Neural crest cell (in vitro differentiated cells): ENCODE results near the gene PPP2CA. TPM values are rescaled to one million over a fixed set of nuclear protein-coding genes. Genes with fewer than 3 reads are reported as not detected.

ENCODE experiments used
- DNase-seq: peaks from one replicate; pipeline ENCODE4 v3.0.0; 2021; ENCODE audit warnings: low read depth, mixed read lengths, low spot score
- H3K27ac Mint-ChIP-seq: one replicate; pipeline ENCODE4 v1.8.0; 2021; ENCODE audit warnings: mild to moderate bottlenecking, mixed read lengths; ENCODE audit not compliant: unreplicated experiment
- H3K27me3 Mint-ChIP-seq: 2 replicates; pipeline ENCODE4 v1.8.0; 2021; ENCODE audit warnings: low read depth, mild to moderate bottlenecking, mixed read lengths
- H3K36me3 Mint-ChIP-seq: 2 replicates; pipeline ENCODE4 v1.8.0; 2021; ENCODE audit warnings: low read depth, mild to moderate bottlenecking, mixed read lengths
- H3K4me1 Mint-ChIP-seq: 2 replicates; pipeline ENCODE4 v1.8.0; 2021; ENCODE audit warnings: mixed read lengths
- H3K4me3 Mint-ChIP-seq: one replicate; pipeline ENCODE4 v1.8.0; 2021; ENCODE audit warnings: mild to moderate bottlenecking, mixed read lengths
- H3K9me3 Mint-ChIP-seq: 2 replicates; pipeline ENCODE4 v1.8.0; 2021; ENCODE audit warnings: mixed read lengths
- CTCF ChIP-seq: fragments of 200-600 bp; sonication (generic); conservative IDR thresholded peaks from 2 replicates; pipeline ENCODE4 v1.5.0; 2021; ENCODE audit warnings: antibody characterized with exemption, mild to moderate bottlenecking
- microRNA-seq: library from miRNA; unstranded; fragments of <30 nt; microRNA quantifications from one replicate; pipeline ENCODE4, GENCODE V29; 2020
- total RNA-seq: library from RNA; stranded (reverse); gene quantifications from 2 replicates; pipeline ENCODE4 v1.2.1, GENCODE V29; 2021

The PPP2CA gene
- total RNA-seq, 1 donor from 2014 or later, result 212 TPM

DNA sequence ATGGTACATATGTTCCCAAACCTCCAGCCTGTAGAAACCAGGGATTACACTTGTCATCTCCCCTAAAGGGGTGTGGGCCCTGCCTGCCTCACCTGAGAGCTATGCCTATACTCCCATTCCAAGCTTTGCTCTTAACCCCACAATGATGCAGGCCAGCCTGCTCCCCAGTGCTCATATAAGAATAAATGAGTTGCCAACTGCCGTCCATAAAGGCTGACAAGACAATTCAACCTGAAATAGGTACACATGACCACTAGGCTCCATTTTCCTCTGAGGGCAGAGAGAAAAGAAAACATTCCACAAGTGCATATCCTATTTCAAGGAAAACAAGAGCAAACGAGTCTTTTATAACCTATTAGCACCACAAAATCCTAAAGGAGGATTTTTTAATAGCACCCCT lies 77.6 kb downstream of the PPP2CA start:
- H3K9me3 Mint-ChIP-seq, result no peaks in the 10 kb centered on the region
- TF ChIP-seq CTCF, result no peak
- DNase-seq, result no peak
- H3K27ac Mint-ChIP-seq, result no peak overlapping the region
- H3K27me3 Mint-ChIP-seq, result no peaks in the 10 kb centered on the region
- no peak overlapping the region for H3K4me3 Mint-ChIP-seq
- peaks cover 21% of the 10 kb centered on the region for H3K4me1 Mint-ChIP-seq
- peaks cover 2% of the 10 kb centered on the region for H3K36me3 Mint-ChIP-seq

GRCh38 chr5:134146651-134147518 lies 79.0 kb downstream of the PPP2CA start:
- Mint-ChIP-seq H3K9me3 (no peaks in the 10 kb centered on the region), H3K36me3 (peaks cover 2% of the 10 kb centered on the region), H3K27me3 (no peaks in the 10 kb centered on the region), H3K4me1 (peaks cover 21% of the 10 kb centered on the region), H3K4me3 (no peak overlapping the region), H3K27ac (peak overlapping the region; percentile 93)
- TF ChIP-seq CTCF, result no peak
- no peak for DNase-seq

GRCh38 chr5:134145779-134146581 lies 79.9 kb downstream of the PPP2CA start:
- H3K36me3 Mint-ChIP-seq, result no peaks in the 10 kb centered on the region
- DNase-seq, result peak; percentile 87
- H3K4me3 Mint-ChIP-seq, result peak overlapping the region; percentile 15
- H3K9me3 Mint-ChIP-seq, result no peaks in the 10 kb centered on the region
- peaks cover 21% of the 10 kb centered on the region for H3K4me1 Mint-ChIP-seq
- H3K27ac Mint-ChIP-seq, result no peak overlapping the region
- peak; percentile 86 for TF ChIP-seq CTCF
- no peaks in the 10 kb centered on the region for H3K27me3 Mint-ChIP-seq

DNA sequence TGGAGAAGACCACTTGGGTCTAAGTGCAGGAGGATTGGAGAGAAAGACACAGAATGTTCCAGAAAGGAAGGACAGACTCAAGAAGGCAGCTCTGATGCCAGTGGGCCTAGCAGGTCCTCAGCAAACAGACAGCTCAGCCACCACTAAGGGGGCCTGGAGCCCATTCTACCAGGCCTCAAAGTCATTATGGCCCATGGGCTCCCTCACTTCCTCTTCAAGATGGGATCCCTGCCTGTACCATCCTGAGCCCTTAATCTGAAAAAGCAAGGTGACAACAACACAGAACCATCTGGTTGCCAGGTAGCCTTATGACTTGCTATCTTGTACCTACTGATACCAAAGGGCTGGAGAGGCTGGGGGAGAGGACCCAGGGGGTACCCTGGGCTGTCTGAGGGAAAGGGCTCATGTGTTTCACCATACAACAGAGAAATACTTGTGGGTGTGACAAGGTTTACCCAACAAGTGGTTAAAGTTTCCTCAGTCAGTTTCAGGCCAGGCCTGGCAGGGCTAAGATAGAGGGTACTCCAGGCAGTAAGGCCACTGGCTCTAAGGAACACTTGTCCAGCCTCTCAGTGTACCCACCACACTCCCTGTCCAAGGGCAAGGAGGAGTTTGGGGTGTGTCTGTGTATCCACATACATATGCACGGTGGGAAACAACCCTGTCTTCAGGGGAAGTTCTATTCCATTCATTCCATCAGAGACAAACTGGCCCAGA lies 80.7 kb downstream of the PPP2CA start:
- no peak for DNase-seq
- no peaks in the 10 kb centered on the region for H3K27me3 Mint-ChIP-seq
- no peak for TF ChIP-seq CTCF
- H3K9me3 Mint-ChIP-seq, result no peaks in the 10 kb centered on the region
- peaks cover 16% of the 10 kb centered on the region for H3K4me1 Mint-ChIP-seq
- H3K36me3 Mint-ChIP-seq, result no peaks in the 10 kb centered on the region
- no peak overlapping the region for H3K4me3 Mint-ChIP-seq
- no peak overlapping the region for H3K27ac Mint-ChIP-seq

Small RNA genes lying within 50 kb of the gene (microRNA-seq; reads per million reads assigned to microRNA genes)
- 13.0 reads per million, percentile 27 among the genes with 10 or more reads in this experiment for gene MIR3661

Other genes with a start within 250 kb of the PPP2CA start
- gene VDAC1, start 221.1 kb downstream of the PPP2CA start, total RNA-seq, result 218 and 234 TPM in 2 replicates
- gene TCF7, start 111.4 kb downstream of the PPP2CA start, total RNA-seq, result 18.0 and 19.3 TPM in 2 replicates
- 329 and 340 TPM in 2 replicates for gene SKP1, start 49.1 kb downstream of the PPP2CA start, total RNA-seq
- gene CDKL3, start 141.1 kb upstream of the PPP2CA start, total RNA-seq, result 5.1 and 5.4 TPM in 2 replicates
- gene UBE2B, start 145.5 kb upstream of the PPP2CA start, total RNA-seq, result 52.3 and 76.4 TPM in 2 replicates
- gene CDKN2AIPNL, start 185.8 kb upstream of the PPP2CA start, total RNA-seq, result 47.0 and 55.1 TPM in 2 replicates